PC-9 (cell line): ENCODE data around the gene METTL27. TPM values are rescaled to one million over a fixed set of nuclear protein-coding genes. Genes with fewer than 3 reads are reported as not detected.
"Not testable (repeated sequence)": the region's sequence is repeated elsewhere in the genome, so short reads cannot be mapped to it uniquely, and the experiment has no call there.

ENCODE experiments used
- BruUV-seq: library from RNA; stranded (reverse); fragments of 400-500 nt; replicated peaks from 2 replicates; lab custom pipeline; 2021; lab: Mats Ljungman, UMichigan
- CTCF ChIA-PET: fragments of 300-600 bp; sonication (Branson Sonifier 250); formaldehyde crosslinking; loops from one replicate; lab custom pipeline; 2022; ENCODE audit warnings: antibody characterized with exemption; lab: Charles Lee
- POLR2A ChIA-PET: fragments of 300-600 bp; sonication (Branson Sonifier 250); formaldehyde crosslinking; loops from one replicate; lab custom pipeline; 2022; ENCODE audit warnings: antibody characterized with exemption; ENCODE audit not compliant: unreplicated experiment; lab: Charles Lee
- DNase-seq, 2 experiments: peaks; one replicate each; pipeline versions ENCODE4 v3.0.0 to v3.0.0-alpha.2; 2015 to 2022; ENCODE audit warnings: mixed read lengths in 1 of 2
- H2AFZ ChIP-seq: fragments of 200-600 bp; sonication (generic); 2 replicates; pipeline ENCODE4 v1.8.1; 2017; ENCODE audit warnings: antibody characterized with exemption
- H3F3A ChIP-seq: fragments of 200-600 bp; sonication (generic); 2 replicates; pipeline ENCODE4 v1.8.1; 2017; ENCODE audit warnings: antibody characterized with exemption, mild to moderate bottlenecking, low read depth; ENCODE audit not compliant: insufficient read depth
- H3K27ac ChIP-seq: fragments of 200-600 bp; sonication (generic); 2 replicates; pipeline ENCODE4 v1.6.1; 2016; ENCODE audit warnings: mixed run types
- H3K27me3 ChIP-seq: fragments of 200-600 bp; sonication (generic); 2 replicates; pipeline ENCODE4 v1.6.1; 2016; ENCODE audit warnings: low read depth, mixed run types; ENCODE audit not compliant: insufficient read depth
- H3K36me3 ChIP-seq: fragments of 200-600 bp; sonication (generic); 2 replicates; pipeline ENCODE4 v1.6.1; 2016; ENCODE audit warnings: low read depth, mixed run types
- H3K4me1 ChIP-seq: fragments of 200-600 bp; sonication (generic); replicated peaks from 2 replicates; pipeline ENCODE4 v1.6.1; 2016; ENCODE audit warnings: mixed run types; ENCODE audit not compliant: insufficient read depth
- H3K4me2 ChIP-seq: fragments of 200-600 bp; sonication (generic); 2 replicates; pipeline ENCODE4 v1.6.1; 2017; ENCODE audit warnings: mixed run types
- H3K4me3 ChIP-seq: fragments of 200-600 bp; sonication (generic); 2 replicates; pipeline ENCODE4 v1.6.1; 2016; ENCODE audit warnings: mixed run types
- H3K79me2 ChIP-seq: fragments of 200-600 bp; sonication (generic); 2 replicates; pipeline ENCODE4 v1.6.1; 2017; ENCODE audit warnings: low read depth, mixed run types
- H3K9me2 ChIP-seq: fragments of 200-600 bp; sonication (generic); 2 replicates; pipeline ENCODE4 v1.8.1; 2017; ENCODE audit warnings: mild to moderate bottlenecking; ENCODE audit not compliant: insufficient read depth
- H3K9me3 ChIP-seq: fragments of 200-600 bp; sonication (generic); 2 replicates; pipeline ENCODE4 v1.8.1; 2016; ENCODE audit warnings: low read depth; ENCODE audit not compliant: insufficient read depth
- H4K20me1 ChIP-seq: fragments of 200-600 bp; sonication (generic); 2 replicates; pipeline ENCODE4 v1.8.1; 2017; ENCODE audit not compliant: insufficient read depth
- EZH2 ChIP-seq: fragments of 200-600 bp; sonication (generic); IDR thresholded peaks from 2 replicates; pipeline ENCODE4 v1.8.0; 2017; ENCODE audit warnings: antibody characterized with exemption, low read depth
- intact Hi-C: fragments of 100-400 bp; cut with micrococcal nuclease; formaldehyde crosslinking; loops from one replicate; pipeline ENCODE4 v1.10.0; 2022; ENCODE audit not compliant: unreplicated experiment
- total RNA-seq: library from RNA; stranded (reverse); gene quantifications from 2 replicates; pipeline ENCODE4 v1.2.3, GENCODE V29; 2021
- TF ChIP-seq, protein P1 (sequence below): fragments of 200-600 bp; sonication (generic); conservative IDR thresholded peaks from 2 replicates; pipeline ENCODE4 v1.6.1; 2017; ENCODE audit warnings: mixed run types, antibody characterized with exemption, mild to moderate bottlenecking, moderate library complexity

Gene METTL27
- total RNA-seq, 1 experiment from 2014 or later: 23.2 TPM

DNA sequence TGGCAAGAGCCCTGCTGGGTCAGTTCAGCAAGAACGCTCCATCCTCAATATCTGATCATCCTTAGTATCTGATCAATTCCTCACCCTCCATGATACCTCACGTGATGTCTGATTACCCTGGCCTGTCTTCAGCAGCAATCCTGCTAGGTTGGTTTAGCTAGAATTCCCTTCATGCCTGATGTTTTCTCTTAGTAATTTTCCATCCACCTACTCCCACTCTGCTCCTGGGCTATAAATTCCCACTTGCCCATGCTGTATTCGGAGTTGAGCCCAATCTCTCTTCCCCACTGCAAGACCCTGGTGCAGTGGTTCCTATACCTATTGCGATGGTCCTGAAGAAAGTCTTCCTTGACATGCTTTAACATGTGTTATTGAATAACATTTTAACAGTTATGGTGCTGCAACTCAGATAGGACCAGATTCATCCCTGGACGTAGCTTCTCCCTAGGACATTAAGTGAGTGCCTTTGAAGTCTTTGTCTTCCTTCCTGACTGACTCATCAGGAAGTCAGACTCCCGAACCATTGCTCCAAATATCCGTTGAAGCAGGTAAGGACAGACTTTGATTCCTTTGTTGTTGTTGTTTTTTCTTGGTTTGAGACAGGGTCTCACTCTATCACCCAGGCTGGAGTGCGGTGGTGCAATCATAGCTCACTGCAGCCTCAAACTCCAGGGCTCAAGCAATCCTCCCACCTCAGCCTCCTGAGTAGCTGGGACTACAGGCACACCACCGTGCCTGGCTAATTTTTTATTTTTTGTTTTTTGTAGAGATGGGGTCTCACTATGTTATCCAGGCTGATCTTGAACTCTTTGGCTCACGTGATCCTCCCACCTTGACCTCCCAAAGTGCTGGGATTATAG is 42.8 kb downstream of the METTL27 start:
- Histone ChIP-seq H4K20me1 (no peaks in the 10 kb centered on the region), H3K27me3 (no peaks in the 10 kb centered on the region), H3F3A (peaks cover 22% of the 10 kb centered on the region), H3K79me2 (no peaks in the 10 kb centered on the region), H3K4me2 (peak overlapping the region; percentile 47), H3K36me3 (no peaks in the 10 kb centered on the region), H3K4me1 (peaks cover 16% of the 10 kb centered on the region), H3K9me2 (no peaks in the 10 kb centered on the region), H3K9me3 (no peaks in the 10 kb centered on the region), H2AFZ (no peak overlapping the region), H3K4me3 (no peak overlapping the region), H3K27ac (peak overlapping the region; percentile 52)
- TF ChIP-seq, protein P1, sequence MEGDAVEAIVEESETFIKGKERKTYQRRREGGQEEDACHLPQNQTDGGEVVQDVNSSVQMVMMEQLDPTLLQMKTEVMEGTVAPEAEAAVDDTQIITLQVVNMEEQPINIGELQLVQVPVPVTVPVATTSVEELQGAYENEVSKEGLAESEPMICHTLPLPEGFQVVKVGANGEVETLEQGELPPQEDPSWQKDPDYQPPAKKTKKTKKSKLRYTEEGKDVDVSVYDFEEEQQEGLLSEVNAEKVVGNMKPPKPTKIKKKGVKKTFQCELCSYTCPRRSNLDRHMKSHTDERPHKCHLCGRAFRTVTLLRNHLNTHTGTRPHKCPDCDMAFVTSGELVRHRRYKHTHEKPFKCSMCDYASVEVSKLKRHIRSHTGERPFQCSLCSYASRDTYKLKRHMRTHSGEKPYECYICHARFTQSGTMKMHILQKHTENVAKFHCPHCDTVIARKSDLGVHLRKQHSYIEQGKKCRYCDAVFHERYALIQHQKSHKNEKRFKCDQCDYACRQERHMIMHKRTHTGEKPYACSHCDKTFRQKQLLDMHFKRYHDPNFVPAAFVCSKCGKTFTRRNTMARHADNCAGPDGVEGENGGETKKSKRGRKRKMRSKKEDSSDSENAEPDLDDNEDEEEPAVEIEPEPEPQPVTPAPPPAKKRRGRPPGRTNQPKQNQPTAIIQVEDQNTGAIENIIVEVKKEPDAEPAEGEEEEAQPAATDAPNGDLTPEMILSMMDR: no peak
- TF ChIP-seq EZH2: no peak
- ChIA-PET POLR2A (interaction anchor here (0.5 to 1.0 kb wide), 5 partner anchors 12 to 69 kb away, joined by 3 to 7 read pairs (median 5); partner anchors contain the start of genes CLDN3 and CLDN4), CTCF (interaction anchor here (0.7 kb wide), 2 partner anchors 59 to 271 kb away, joined by 4 read pairs; no protein-coding TSS in a partner anchor)
- peak in 1 of 2 experiments; percentile 46 for DNase-seq
- BruUV-seq: no TSS peak
- intact Hi-C loops: no loop called here

DNA sequence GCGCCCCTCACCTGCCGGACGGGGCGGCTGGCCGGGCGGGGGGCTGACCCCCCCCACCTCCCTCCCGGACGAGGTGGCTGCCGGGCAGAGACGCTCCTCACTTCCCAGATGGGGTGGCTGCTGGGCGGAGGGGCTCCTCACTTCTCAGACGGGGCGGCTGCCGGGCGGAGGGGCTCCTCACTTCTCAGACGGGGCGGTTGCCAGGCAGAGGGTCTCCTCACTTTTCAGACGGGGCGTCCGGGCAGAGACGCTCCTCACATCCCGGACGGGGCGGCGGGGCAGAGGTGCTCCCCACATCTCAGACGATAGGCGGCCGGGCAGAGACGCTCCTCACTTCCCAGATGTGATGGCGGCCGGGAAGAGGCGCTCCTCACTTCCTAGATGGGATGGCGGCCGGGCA is 45.1 kb downstream of the METTL27 start:
- H3K36me3 ChIP-seq, H3K27ac ChIP-seq, DNase-seq, H3K4me3 ChIP-seq, intact Hi-C loops, H3K9me2 ChIP-seq, H3K27me3 ChIP-seq, H3K4me2 ChIP-seq, POLR2A ChIA-PET, BruUV-seq, H3K9me3 ChIP-seq, H3K79me2 ChIP-seq, H4K20me1 ChIP-seq, H2AFZ ChIP-seq: not testable (repeated sequence)
- peaks cover 42% of the 10 kb centered on the region for H3F3A ChIP-seq
- H3K4me1 ChIP-seq: peaks cover 38% of the 10 kb centered on the region
- CTCF ChIA-PET: interaction anchor here (0.7 kb wide), 2 partner anchors 25 to 40 kb away, joined by 3 to 4 read pairs; no protein-coding TSS in a partner anchor

DNA sequence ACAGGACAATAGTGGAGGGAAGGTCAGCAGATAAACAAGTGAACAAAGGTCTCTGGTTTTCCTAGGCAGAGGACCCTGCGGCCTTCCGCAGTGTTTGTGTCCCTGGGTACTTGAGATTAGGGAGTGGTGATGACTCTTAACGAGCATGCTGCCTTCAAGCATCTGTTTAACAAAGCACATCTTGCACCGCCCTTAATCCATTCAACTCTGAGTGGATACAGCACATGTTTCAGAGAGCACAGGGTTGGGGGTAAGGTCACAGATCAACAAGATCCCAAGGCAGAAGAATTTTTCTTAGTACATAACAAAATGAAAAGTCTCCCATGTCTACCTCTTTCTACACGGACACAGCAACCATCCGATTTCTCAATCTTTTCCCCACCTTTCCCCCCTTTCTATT is 45.7 kb downstream of the METTL27 start:
- H3F3A ChIP-seq: peaks cover 44% of the 10 kb centered on the region
- H2AFZ ChIP-seq, H3K4me2 ChIP-seq, DNase-seq, BruUV-seq, H3K27me3 ChIP-seq, H3K4me3 ChIP-seq, H3K79me2 ChIP-seq, H4K20me1 ChIP-seq, POLR2A ChIA-PET, H3K9me2 ChIP-seq, H3K9me3 ChIP-seq, H3K27ac ChIP-seq, intact Hi-C loops, H3K36me3 ChIP-seq: not testable (repeated sequence)
- CTCF ChIA-PET: interaction anchor here (0.7 kb wide), 1 partner anchor 39 kb away, joined by 3 read pairs; no protein-coding TSS in a partner anchor
- H3K4me1 ChIP-seq: peaks cover 41% of the 10 kb centered on the region

DNA sequence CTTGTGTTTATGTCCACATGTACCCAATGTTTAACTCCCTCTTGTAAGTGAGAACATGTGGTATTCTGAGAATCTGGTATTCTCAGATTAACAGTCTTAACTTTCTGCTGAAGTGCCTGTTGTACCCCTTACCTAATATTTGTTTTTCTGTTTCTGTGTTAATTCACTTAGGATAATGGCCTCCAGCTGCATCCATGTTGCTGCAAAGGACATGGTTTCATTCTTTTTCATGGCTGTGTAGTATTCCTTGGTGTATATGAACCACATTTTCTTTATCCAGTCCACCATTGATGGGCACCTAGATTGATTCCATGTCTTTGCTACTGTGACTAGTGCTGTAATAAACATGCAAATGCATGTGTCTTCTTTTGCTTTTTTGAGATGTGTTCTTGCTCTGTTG is 47.1 kb downstream of the METTL27 start:
- Histone ChIP-seq H3K27ac (peak overlapping the region; percentile 80), H3K4me1 (peaks cover 41% of the 10 kb centered on the region), H3F3A (peaks cover 44% of the 10 kb centered on the region)
- H3K27me3 ChIP-seq, H3K4me2 ChIP-seq, BruUV-seq, CTCF ChIA-PET, H3K4me3 ChIP-seq, H3K9me2 ChIP-seq, DNase-seq, POLR2A ChIA-PET, H3K36me3 ChIP-seq, H2AFZ ChIP-seq, H3K79me2 ChIP-seq, H3K9me3 ChIP-seq, H4K20me1 ChIP-seq, intact Hi-C loops: not testable (repeated sequence)

DNA sequence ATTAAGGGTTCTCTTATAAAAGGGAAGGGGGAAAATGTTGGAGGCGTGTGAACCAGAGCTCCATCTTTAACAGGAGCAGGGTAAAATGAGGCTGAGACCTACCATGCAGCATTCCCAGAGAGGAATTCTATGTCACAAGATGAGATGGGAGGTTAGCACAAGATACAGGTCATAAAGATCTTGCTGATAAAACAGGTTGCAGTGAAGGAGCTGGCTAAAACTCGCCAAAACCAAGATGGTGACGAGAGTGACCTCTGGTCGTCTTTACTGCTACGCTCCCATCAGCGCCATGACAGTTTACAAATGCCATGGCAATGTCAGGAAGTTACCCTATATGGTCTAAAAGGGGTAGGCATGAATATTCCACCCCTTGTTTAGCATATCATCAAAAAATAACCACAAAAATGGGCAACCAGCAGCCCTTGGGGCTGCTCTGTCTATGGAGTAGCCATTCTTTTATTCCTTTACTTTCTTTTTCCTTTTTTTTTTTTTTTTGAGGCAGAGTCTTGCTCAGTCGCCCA is 51.1 kb downstream of the METTL27 start:
- BruUV-seq, CTCF ChIA-PET: not testable (repeated sequence)

More for the DNA sequence above, 51.1 kb downstream of the METTL27 start:
- intact Hi-C loops, H3K9me2 ChIP-seq, H3K27me3 ChIP-seq, H3K4me2 ChIP-seq, DNase-seq, H2AFZ ChIP-seq, POLR2A ChIA-PET, H3K4me3 ChIP-seq, H3K27ac ChIP-seq, H3K9me3 ChIP-seq, H4K20me1 ChIP-seq, H3K36me3 ChIP-seq, H3K79me2 ChIP-seq: not testable (repeated sequence)
- peaks cover 37% of the 10 kb centered on the region for H3F3A ChIP-seq
- peaks cover 29% of the 10 kb centered on the region for H3K4me1 ChIP-seq
